Measurements from ENCODE around the gene EEF1B2. TPM values are rescaled to one million over a fixed set of nuclear protein-coding genes. Genes with fewer than 3 reads are reported as not detected.

EEF1B2 gene
- total RNA-seq, 1 experiment from 2014 or later: 655 TPM

Other genes with a start within 250 kb of the EEF1B2 start
- gene INO80D, start 73.7 kb upstream of the EEF1B2 start, total RNA-seq (2014; rRNA removed; shearing (Covaris generic)): 4.2 and 6.2 TPM in 2 replicates
- gene NDUFS1, start 451 bp upstream of the EEF1B2 start, total RNA-seq (2014; rRNA removed; shearing (Covaris generic)): 211 and 212 TPM in 2 replicates
- gene ZDBF2, start 114.8 kb downstream of the EEF1B2 start, total RNA-seq (2014; rRNA removed; shearing (Covaris generic)): 19.8 and 26.2 TPM in 2 replicates